22Rv1 (cell line): ENCODE data around the gene FAM107A.

Source experiments
- ZFX ChIP-seq: fragments of 450-650 bp; IDR thresholded peaks from 2 replicates; pipeline ENCODE4 v1.6.1; 2017; ENCODE audit warnings: antibody characterized with exemption, borderline replicate concordance
- TF ChIP-seq, protein P1 (sequence below): fragments of 450-650 bp; IDR thresholded peaks from 2 replicates; pipeline ENCODE4 v1.5.1; 2017; ENCODE audit warnings: mild to moderate bottlenecking

DNA sequence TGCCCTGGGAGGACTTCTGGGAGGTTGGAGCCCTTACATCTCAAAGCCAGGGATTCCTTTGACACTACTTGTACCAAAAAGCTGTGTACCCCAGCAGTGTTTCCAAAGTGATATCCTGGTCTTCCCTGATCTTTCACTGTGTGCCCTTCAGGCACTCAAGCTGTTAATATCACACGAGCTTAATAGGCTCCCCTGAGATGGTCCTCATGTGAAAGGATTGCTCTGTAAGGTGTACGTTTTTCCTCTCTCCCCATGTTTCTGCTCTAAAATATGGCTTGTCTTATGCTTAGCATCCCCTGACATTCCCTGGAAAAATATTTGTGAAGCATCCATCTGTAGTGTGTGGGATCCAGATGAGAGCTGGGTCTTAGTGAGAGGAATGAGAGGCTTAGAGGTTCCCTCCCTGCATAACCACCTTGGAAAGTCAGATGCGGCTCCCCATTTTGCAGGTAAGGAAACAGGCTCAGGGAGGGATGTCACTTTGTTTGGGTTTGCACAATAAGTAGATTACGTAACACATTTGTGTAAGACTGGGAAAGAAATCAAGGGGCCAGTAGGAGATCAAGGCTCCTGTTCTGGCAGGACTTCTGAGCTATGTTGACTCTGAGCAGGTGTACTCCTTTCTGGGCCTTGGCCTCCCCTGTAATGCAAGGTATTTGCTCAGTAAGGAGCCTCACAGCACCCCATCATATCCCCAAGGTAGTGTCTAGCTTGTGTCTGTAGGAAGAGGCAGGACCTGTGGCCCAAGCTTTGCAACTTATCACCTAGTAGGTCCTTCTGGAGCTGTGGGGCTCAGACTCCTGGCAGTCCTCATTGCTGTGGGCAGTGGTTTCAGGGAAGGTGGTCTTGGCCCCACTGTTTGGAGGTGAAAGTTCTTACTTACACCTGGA is 39.5 kb downstream of the FAM107A start:
- TF ChIP-seq, protein P1, sequence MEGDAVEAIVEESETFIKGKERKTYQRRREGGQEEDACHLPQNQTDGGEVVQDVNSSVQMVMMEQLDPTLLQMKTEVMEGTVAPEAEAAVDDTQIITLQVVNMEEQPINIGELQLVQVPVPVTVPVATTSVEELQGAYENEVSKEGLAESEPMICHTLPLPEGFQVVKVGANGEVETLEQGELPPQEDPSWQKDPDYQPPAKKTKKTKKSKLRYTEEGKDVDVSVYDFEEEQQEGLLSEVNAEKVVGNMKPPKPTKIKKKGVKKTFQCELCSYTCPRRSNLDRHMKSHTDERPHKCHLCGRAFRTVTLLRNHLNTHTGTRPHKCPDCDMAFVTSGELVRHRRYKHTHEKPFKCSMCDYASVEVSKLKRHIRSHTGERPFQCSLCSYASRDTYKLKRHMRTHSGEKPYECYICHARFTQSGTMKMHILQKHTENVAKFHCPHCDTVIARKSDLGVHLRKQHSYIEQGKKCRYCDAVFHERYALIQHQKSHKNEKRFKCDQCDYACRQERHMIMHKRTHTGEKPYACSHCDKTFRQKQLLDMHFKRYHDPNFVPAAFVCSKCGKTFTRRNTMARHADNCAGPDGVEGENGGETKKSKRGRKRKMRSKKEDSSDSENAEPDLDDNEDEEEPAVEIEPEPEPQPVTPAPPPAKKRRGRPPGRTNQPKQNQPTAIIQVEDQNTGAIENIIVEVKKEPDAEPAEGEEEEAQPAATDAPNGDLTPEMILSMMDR: no peak
- TF ChIP-seq ZFX: no peak
